IPS-11a (cell line): ENCODE results near the gene SLC24A3.
"Not testable (repeated sequence)": the region's sequence is repeated elsewhere in the genome, so short reads cannot be mapped to it uniquely, and the experiment has no call there.

Experiments
- H3K4me3 ChIP-seq: one replicate; pipeline ENCODE4 v1.5.1; 2013; ENCODE audit warnings: low read depth, low read length, control low read depth

SLC24A3 gene

GRCh38 chr20:19616081-19616480 lies 403.6 kb downstream of the SLC24A3 start:
- H3K4me3 ChIP-seq, result no peak overlapping the region

- H3K4me3 ChIP-seq, result no peak overlapping the region
Measured at GRCh38 chr20:19616620-19617019, 404.2 kb downstream of the SLC24A3 start.

- H3K4me3 ChIP-seq, result no peak overlapping the region
Measured at GRCh38 chr20:19617256-19617655, 404.8 kb downstream of the SLC24A3 start.

- H3K4me3 ChIP-seq, result no peak overlapping the region
Measured at GRCh38 chr20:19618711-19619110, 406.3 kb downstream of the SLC24A3 start.

GRCh38 chr20:19619904-19620430 lies 407.5 kb downstream of the SLC24A3 start:
- no peak overlapping the region for H3K4me3 ChIP-seq

- no peak overlapping the region for H3K4me3 ChIP-seq
Measured at GRCh38 chr20:19620446-19620845, 408.0 kb downstream of the SLC24A3 start.

GRCh38 chr20:19621072-19621471 lies 408.6 kb downstream of the SLC24A3 start:
- no peak overlapping the region for H3K4me3 ChIP-seq

- no peak overlapping the region for H3K4me3 ChIP-seq
Measured at GRCh38 chr20:19624221-19624965, 412.0 kb downstream of the SLC24A3 start.

GRCh38 chr20:19625426-19625825 lies 413.0 kb downstream of the SLC24A3 start:
- no peak overlapping the region for H3K4me3 ChIP-seq

- no peak overlapping the region for H3K4me3 ChIP-seq
Measured at GRCh38 chr20:19626896-19627295, 414.5 kb downstream of the SLC24A3 start.

GRCh38 chr20:19628570-19629134 lies 416.2 kb downstream of the SLC24A3 start:
- H3K4me3 ChIP-seq, result no peak overlapping the region

- no peak overlapping the region for H3K4me3 ChIP-seq
Measured at GRCh38 chr20:19631410-19631809, 419.0 kb downstream of the SLC24A3 start.

GRCh38 chr20:19633985-19634384 lies 421.5 kb downstream of the SLC24A3 start:
- no peak overlapping the region for H3K4me3 ChIP-seq

- H3K4me3 ChIP-seq, result not testable (repeated sequence)
Measured at GRCh38 chr20:19639471-19640045, 427.1 kb downstream of the SLC24A3 start.

- no peak overlapping the region for H3K4me3 ChIP-seq
Measured at GRCh38 chr20:19642860-19643259, 430.4 kb downstream of the SLC24A3 start.

- H3K4me3 ChIP-seq, result no peak overlapping the region
Measured at GRCh38 chr20:19644085-19644484, 431.6 kb downstream of the SLC24A3 start.

GRCh38 chr20:19646963-19647362 lies 434.5 kb downstream of the SLC24A3 start:
- no peak overlapping the region for H3K4me3 ChIP-seq

- H3K4me3 ChIP-seq, result no peak overlapping the region
Measured at GRCh38 chr20:19648024-19648423, 435.6 kb downstream of the SLC24A3 start.

GRCh38 chr20:19649041-19649440 lies 436.6 kb downstream of the SLC24A3 start:
- H3K4me3 ChIP-seq, result no peak overlapping the region

- H3K4me3 ChIP-seq, result no peak overlapping the region
Measured at GRCh38 chr20:19652591-19653026, 440.2 kb downstream of the SLC24A3 start.

GRCh38 chr20:19653327-19653726 lies 440.9 kb downstream of the SLC24A3 start:
- H3K4me3 ChIP-seq, result no peak overlapping the region

- no peak overlapping the region for H3K4me3 ChIP-seq
Measured at GRCh38 chr20:19654921-19655320, 442.5 kb downstream of the SLC24A3 start.
